ENCODE data around the gene SYMPK.

DNA sequence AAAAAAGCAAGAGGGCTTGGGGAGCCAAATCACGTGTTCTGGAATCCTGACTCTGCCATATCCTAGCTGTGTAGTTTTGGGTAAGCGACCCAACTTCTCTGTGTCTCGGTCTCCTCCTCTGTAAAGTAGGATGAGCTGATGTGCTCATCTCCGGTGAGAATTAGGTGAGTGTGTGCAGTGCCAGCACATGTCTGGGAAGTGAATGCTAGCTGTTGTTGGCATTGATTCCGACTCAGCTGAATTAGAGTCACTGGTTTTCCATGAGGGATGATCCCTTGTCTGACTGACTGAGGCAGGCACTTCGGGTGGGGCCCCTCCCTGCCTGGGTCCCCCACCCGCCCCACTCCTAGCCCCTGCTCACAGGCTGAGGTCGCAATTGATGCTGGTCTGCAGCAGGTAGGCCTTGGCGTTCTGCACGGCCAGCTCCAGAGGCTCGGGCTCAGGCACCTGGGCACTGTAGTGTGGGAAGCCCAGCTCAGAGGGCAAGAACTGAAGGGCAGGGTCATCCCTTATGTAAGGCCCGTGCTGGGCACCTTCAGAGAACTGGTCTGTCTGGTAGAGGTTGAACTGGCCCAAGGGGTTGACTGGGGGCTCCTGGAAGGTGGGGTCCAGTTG, 48.7 kb downstream of the SYMPK start:
- TF ChIP-seq, protein P1, sequence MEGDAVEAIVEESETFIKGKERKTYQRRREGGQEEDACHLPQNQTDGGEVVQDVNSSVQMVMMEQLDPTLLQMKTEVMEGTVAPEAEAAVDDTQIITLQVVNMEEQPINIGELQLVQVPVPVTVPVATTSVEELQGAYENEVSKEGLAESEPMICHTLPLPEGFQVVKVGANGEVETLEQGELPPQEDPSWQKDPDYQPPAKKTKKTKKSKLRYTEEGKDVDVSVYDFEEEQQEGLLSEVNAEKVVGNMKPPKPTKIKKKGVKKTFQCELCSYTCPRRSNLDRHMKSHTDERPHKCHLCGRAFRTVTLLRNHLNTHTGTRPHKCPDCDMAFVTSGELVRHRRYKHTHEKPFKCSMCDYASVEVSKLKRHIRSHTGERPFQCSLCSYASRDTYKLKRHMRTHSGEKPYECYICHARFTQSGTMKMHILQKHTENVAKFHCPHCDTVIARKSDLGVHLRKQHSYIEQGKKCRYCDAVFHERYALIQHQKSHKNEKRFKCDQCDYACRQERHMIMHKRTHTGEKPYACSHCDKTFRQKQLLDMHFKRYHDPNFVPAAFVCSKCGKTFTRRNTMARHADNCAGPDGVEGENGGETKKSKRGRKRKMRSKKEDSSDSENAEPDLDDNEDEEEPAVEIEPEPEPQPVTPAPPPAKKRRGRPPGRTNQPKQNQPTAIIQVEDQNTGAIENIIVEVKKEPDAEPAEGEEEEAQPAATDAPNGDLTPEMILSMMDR (IDR thresholded peaks at IDR 0.05; ENCODE audit: low read depth, low read length) = no peak
- no peak for TF ChIP-seq EZH2phosphoT487 (IDR thresholded peaks at IDR 0.05; ENCODE audit: low read depth)
